ENCODE data around the gene APPL2.
"Not testable (repeated sequence)": the region's sequence is repeated elsewhere in the genome, so short reads cannot be mapped to it uniquely, and the experiment has no call there.

GRCh38 chr12:105256431-105256830 lies 20.5 kb upstream of the APPL2 start:
- not testable (repeated sequence) for TF ChIP-seq CTCF (IDR thresholded peaks at IDR 0.05; ENCODE audit: insufficient read depth, low read depth, low read length); EZH2 (IDR thresholded peaks at IDR 0.05; ENCODE audit: insufficient read depth, low read length)
